Measurements from ENCODE around the gene HOXC11. TPM values are rescaled to one million over a fixed set of nuclear protein-coding genes. Genes with fewer than 3 reads are reported as not detected.

Gene HOXC11
- total and polyA plus RNA-seq, 2 experiments from 2014 or later = not detected

DNA sequence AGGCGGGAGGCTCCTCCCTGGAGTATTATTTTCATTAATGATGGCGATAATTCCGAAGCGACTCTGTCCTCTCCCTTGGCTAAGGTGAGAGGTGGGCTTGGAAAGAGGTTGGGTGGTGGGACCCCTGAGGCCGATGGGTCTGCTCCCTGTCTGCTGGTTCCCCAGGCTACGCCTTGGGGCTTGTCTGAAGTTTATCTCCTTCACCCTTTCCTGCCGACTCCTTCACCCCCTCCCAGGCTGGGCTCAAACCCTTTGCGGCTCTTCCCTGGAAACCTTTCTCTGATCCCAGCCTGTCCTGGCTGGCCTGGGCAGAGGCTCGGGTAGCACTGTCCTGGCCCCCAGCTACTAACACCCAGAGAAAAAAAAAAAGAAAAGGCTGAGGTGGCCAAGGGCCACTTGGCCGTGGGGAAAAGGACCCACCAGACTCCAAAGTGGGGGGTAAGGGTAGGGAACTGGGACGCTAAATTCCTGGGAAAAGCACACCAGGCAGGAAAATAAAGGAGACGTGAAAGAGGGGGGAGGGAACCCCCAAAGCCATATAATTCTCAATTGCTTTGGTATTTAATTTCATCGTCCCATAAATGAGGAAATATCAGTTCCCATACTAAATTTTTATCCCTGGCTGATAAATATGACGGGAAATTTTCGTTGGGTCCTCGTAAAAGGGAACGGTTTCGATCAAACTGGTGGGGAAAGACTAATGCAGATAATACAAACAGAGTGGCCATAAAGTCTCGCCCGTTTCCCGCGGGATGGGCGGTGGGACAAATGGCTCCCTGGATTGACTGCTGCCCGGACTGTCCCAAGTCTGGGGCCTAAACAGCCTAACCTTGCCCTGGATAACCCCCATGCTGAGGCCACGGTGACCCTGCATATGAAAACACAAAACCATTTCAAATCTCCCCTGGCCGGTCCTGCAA, 10.0 kb downstream of the HOXC11 start:
- Mint-ChIP-seq H3K4me1 (peaks cover 36% of the 10 kb centered on the region), H3K36me3 (ENCODE audit: low read depth) (no peaks in the 10 kb centered on the region; the same call in 2 of the 3 replicates), H3K27me3 (ENCODE audit: insufficient read depth, low read depth, poor library complexity) (peaks cover 100% of the 10 kb centered on the region), H3K9me3 (peaks cover 5% of the 10 kb centered on the region; the same call in 2 of the 3 replicates), H3K27ac (no peak overlapping the region), H3K4me3 (no peak overlapping the region)
- ATAC-seq = no peak
- TF ChIP-seq, protein P1, sequence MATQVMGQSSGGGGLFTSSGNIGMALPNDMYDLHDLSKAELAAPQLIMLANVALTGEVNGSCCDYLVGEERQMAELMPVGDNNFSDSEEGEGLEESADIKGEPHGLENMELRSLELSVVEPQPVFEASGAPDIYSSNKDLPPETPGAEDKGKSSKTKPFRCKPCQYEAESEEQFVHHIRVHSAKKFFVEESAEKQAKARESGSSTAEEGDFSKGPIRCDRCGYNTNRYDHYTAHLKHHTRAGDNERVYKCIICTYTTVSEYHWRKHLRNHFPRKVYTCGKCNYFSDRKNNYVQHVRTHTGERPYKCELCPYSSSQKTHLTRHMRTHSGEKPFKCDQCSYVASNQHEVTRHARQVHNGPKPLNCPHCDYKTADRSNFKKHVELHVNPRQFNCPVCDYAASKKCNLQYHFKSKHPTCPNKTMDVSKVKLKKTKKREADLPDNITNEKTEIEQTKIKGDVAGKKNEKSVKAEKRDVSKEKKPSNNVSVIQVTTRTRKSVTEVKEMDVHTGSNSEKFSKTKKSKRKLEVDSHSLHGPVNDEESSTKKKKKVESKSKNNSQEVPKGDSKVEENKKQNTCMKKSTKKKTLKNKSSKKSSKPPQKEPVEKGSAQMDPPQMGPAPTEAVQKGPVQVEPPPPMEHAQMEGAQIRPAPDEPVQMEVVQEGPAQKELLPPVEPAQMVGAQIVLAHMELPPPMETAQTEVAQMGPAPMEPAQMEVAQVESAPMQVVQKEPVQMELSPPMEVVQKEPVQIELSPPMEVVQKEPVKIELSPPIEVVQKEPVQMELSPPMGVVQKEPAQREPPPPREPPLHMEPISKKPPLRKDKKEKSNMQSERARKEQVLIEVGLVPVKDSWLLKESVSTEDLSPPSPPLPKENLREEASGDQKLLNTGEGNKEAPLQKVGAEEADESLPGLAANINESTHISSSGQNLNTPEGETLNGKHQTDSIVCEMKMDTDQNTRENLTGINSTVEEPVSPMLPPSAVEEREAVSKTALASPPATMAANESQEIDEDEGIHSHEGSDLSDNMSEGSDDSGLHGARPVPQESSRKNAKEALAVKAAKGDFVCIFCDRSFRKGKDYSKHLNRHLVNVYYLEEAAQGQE (IDR thresholded peaks at IDR 0.05; ENCODE audit: unreplicated experiment) = no peak
- no peak for TF ChIP-seq EZH2phosphoT487 (IDR thresholded peaks at IDR 0.05; ENCODE audit: unreplicated experiment)
- peak; percentile 18 for TF ChIP-seq EZH2 (IDR thresholded peaks at IDR 0.05; ENCODE audit: low read depth, unreplicated experiment)
- TF ChIP-seq, protein P2, sequence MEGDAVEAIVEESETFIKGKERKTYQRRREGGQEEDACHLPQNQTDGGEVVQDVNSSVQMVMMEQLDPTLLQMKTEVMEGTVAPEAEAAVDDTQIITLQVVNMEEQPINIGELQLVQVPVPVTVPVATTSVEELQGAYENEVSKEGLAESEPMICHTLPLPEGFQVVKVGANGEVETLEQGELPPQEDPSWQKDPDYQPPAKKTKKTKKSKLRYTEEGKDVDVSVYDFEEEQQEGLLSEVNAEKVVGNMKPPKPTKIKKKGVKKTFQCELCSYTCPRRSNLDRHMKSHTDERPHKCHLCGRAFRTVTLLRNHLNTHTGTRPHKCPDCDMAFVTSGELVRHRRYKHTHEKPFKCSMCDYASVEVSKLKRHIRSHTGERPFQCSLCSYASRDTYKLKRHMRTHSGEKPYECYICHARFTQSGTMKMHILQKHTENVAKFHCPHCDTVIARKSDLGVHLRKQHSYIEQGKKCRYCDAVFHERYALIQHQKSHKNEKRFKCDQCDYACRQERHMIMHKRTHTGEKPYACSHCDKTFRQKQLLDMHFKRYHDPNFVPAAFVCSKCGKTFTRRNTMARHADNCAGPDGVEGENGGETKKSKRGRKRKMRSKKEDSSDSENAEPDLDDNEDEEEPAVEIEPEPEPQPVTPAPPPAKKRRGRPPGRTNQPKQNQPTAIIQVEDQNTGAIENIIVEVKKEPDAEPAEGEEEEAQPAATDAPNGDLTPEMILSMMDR (conservative IDR thresholded peaks at IDR 0.05; ENCODE audit: low read depth in 2 of 2) = no peak
- TF ChIP-seq CREB1 (CRISPR knock-in tag; IDR thresholded peaks at IDR 0.05; ENCODE audit: low read depth) = no peak
- TF ChIP-seq, protein P3, sequence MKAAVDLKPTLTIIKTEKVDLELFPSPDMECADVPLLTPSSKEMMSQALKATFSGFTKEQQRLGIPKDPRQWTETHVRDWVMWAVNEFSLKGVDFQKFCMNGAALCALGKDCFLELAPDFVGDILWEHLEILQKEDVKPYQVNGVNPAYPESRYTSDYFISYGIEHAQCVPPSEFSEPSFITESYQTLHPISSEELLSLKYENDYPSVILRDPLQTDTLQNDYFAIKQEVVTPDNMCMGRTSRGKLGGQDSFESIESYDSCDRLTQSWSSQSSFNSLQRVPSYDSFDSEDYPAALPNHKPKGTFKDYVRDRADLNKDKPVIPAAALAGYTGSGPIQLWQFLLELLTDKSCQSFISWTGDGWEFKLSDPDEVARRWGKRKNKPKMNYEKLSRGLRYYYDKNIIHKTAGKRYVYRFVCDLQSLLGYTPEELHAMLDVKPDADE (IDR thresholded peaks at IDR 0.05) = no peak
- Histone ChIP-seq H4K20me1 (replicated peaks; ENCODE audit: insufficient read depth) (peaks cover 31% of the 10 kb centered on the region), H3K27me3 (ENCODE audit: insufficient read depth) (peaks cover 98% of the 10 kb centered on the region), H3K4me1 (ENCODE audit: insufficient read depth) (peaks cover 56% of the 10 kb centered on the region), H3K36me3 (ENCODE audit: insufficient read depth) (no peaks in the 10 kb centered on the region), H3F3A (replicated peaks; ENCODE audit: low read depth) (peaks cover 46% of the 10 kb centered on the region), H3K4me3 (no peak overlapping the region), H2AFZ (no peak overlapping the region), H3K27ac (ENCODE audit: low read depth) (no peak overlapping the region), H3K79me2 (replicated peaks; ENCODE audit: insufficient read depth) (no peaks in the 10 kb centered on the region), H3K9me2 (ENCODE audit: insufficient read depth) (no peaks in the 10 kb centered on the region), H3K4me2 (peak overlapping the region; percentile 41)
- no peak for DNase-seq (ENCODE audit: low spot score)

Measured in GM23338 (cell line).